Gastrocnemius medialis (tissue), 4 donors: ENCODE data around the gene XPR1. TPM values are rescaled to one million over a fixed set of nuclear protein-coding genes. Genes with fewer than 3 reads are reported as not detected.

Experiments used
- ATAC-seq, 2 donors: fragments of 150-250 bp; one replicate each; pipeline ENCODE4 v1.9.1; 2016
- DNase-seq, 2 donors: peaks; one replicate each; pipeline ENCODE4 v3.0.0-alpha.2; 2019
- H3K27ac ChIP-seq, 4 donors: fragments of 200-600 bp; sonication (generic); 1 replicate in 1 of 4; 2 replicates in 3 of 4; pipeline ENCODE4 v1.5.1; 2016 to 2018; ENCODE audit warnings: mild to moderate bottlenecking in 2 of 4, moderate library complexity in 1 of 4
- H3K27me3 ChIP-seq, 3 donors: fragments of 200-600 bp; sonication (generic) in 2 of 3; 1 replicate in 1 of 3; 2 replicates in 2 of 3; pipeline versions ENCODE4 v1.5.1 to v1.6.0; 2016 to 2019; ENCODE audit warnings: mild to moderate bottlenecking in 1 of 3, moderate library complexity in 1 of 3
- H3K36me3 ChIP-seq, 2 donors: fragments of 200-600 bp; sonication (generic) in 1 of 2; one replicate each; pipeline ENCODE4 v1.5.1; 2017 to 2018
- H3K4me1 ChIP-seq, 2 donors: fragments of 200-600 bp; sonication (generic) in 1 of 2; one replicate each; pipeline ENCODE4 v1.5.1; 2016 to 2017; ENCODE audit warnings: mild to moderate bottlenecking in 2 of 2
- H3K4me3 ChIP-seq, 4 donors: fragments of 200-600 bp; sonication (generic) in 3 of 4; 1 replicate in 1 of 4; 2 replicates in 3 of 4; pipeline ENCODE4 v1.5.1; 2016 to 2019; ENCODE audit warnings: mild to moderate bottlenecking in 2 of 4
- H3K9me3 ChIP-seq, 3 donors: fragments of 200-600 bp; sonication (generic) in 2 of 3; 1 replicate in 1 of 3; 2 replicates in 2 of 3; pipeline ENCODE4 v1.5.1; 2016 to 2019
- POLR2A ChIP-seq, 2 donors: fragments of 450-650 bp; IDR thresholded peaks; one replicate each; pipeline ENCODE4 v1.6.1; 2017; ENCODE audit warnings: antibody characterized with exemption in 2 of 2, mild to moderate bottlenecking in 2 of 2, moderate library complexity in 2 of 2
- in situ Hi-C, 4 donors: fragments of 200-750 bp; cut with MboI; loops; one replicate each; pipeline versions ENCODE4 v1.15.0 to v1.8.0; 2017; ENCODE audit warnings: low sequenced_read_pairs in 4 of 4
- intact Hi-C: fragments of 100-400 bp; cut with DNase I; formaldehyde crosslinking; loops from one replicate; pipeline ENCODE4 v1.15.1; 2023; ENCODE audit warnings: low total_unique reads
- total RNA-seq, 4 donors: library from RNA; depleted of rRNA; stranded (reverse); fragments of >200 nt; gene quantifications; one replicate each; pipeline versions ENCODE4 v1.1.0 to v1.2.3, GENCODE V29; 2016
- TF ChIP-seq, protein P1 (sequence below), 5 experiments: fragments of 450-650 bp in 3 of 5; fragments of 200-600 bp in 2 of 5; sonication (generic) in 2 of 5; IDR thresholded peaks in 4 of 5; conservative IDR thresholded peaks in 1 of 5; 1 replicate in 4 of 5; 2 replicates in 1 of 5; pipeline ENCODE4 v1.5.1; 2016 to 2019; ENCODE audit warnings: antibody characterized with exemption in 5 of 5, mild to moderate bottlenecking in 3 of 5, moderate library complexity in 3 of 5

XPR1 gene
- total RNA-seq, 4 donors from 2014 or later: 14.5 to 24.9 (median 18.6) TPM

DNA sequence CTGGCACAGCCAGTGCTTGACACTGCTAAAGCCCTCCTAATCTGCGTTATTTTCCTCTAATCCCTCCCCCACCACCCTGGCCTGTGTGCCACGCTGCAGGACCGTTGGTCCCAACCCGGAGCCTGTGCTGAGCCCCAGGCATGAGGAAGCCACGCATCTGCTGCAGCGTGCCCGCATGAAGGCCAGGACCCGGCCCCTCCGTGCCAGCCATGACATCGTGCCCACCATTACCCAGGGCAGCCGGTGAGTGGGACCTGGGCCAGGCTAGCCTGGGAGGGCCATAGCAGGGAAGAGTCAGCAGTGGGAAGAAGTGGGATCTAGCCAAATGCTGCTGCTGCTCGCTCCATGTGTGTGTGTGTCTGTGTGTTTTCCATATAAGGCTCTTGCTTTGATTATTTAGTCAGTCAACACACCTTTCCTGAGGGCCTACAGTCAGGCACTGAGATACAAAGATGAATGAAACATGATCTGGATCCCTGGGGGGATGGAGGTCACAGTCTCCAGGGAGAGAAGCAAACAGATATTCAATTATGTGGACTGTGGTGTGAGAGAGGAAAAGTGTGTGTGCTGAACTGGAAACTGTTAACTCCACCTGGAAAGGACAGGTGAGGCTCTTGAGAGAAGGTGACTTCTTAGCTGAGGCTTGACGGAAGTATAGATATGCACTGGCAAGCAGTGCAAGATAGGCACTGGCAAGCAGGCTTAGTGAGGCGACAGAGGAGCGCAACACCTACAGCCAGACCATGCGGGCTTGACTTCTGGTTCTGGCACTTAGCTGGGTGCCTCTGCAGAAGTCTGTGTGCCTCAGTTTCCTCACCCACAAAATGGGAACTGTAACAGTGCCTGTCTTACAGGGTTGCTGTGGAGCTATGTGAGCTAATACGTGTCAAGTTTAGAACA is 296.8 kb downstream of the XPR1 start:
- TF ChIP-seq, protein P1, sequence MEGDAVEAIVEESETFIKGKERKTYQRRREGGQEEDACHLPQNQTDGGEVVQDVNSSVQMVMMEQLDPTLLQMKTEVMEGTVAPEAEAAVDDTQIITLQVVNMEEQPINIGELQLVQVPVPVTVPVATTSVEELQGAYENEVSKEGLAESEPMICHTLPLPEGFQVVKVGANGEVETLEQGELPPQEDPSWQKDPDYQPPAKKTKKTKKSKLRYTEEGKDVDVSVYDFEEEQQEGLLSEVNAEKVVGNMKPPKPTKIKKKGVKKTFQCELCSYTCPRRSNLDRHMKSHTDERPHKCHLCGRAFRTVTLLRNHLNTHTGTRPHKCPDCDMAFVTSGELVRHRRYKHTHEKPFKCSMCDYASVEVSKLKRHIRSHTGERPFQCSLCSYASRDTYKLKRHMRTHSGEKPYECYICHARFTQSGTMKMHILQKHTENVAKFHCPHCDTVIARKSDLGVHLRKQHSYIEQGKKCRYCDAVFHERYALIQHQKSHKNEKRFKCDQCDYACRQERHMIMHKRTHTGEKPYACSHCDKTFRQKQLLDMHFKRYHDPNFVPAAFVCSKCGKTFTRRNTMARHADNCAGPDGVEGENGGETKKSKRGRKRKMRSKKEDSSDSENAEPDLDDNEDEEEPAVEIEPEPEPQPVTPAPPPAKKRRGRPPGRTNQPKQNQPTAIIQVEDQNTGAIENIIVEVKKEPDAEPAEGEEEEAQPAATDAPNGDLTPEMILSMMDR (IDR thresholded peaks at IDR 0.05 in 4 of 5, conservative IDR thresholded peaks at IDR 0.05 in 1 of 5): no peak
- TF ChIP-seq POLR2A (IDR thresholded peaks at IDR 0.05): no peak
- intact Hi-C loops (no loop called here), in situ Hi-C loops (no loop called here)
- ATAC-seq (no peak), DNase-seq (no peak)
- no peaks in the 10 kb centered on the region for H3K9me3 ChIP-seq
- no peaks in the 10 kb centered on the region for H3K36me3 ChIP-seq
- H3K4me3 ChIP-seq: no peak overlapping the region
- H3K27ac ChIP-seq: no peak overlapping the region
- H3K4me1 ChIP-seq: peaks cover 20 to 23% of the 10 kb centered on the region in 2 donors
- no peaks in the 10 kb centered on the region for H3K27me3 ChIP-seq

DNA sequence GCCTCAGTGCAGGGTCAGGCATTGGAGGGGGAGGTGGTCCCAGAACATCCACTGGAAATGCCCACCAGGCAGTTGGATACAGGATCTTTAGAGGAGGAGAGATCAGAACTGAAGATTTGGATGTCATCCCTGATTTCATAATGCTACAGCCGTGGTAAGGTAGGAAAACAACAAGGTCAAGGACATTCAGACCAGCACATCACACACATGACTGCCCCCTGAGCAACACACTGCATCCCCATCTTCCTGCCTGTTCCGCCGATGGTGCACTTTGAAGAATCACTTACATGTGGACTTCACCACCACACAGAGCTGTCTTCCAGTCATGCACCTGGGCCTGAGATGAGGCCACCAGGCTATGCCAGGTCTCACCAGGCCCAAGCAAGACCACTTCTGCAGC is 297.6 kb downstream of the XPR1 start:
- H3K4me1 ChIP-seq: peaks cover 20 to 23% of the 10 kb centered on the region in 2 donors
- intact Hi-C loops: no loop called here
- H3K36me3 ChIP-seq: no peaks in the 10 kb centered on the region

DNA sequence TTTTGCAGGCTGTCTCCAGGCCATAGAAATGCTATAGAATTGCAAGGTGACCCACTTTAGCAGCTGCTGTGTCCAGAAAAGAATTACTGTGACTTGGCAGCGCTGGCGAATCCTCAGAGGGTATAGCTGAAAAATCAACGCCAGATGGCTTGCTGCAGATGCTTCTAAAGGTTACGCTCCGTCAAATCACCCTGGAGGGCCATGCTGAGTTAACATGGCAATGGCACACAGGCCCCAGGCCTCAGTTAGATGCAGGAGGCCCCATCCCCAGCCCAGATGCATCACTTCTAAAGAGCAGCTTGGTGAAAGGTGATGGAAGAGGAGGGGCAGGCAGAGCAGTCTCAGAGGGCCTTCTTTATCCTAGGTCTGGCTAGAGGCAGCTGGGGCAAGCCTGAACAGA is 298.9 kb downstream of the XPR1 start:
- in situ Hi-C loops: no loop called here
- ATAC-seq (no peak), DNase-seq (no peak)
- no peak overlapping the region for H3K27ac ChIP-seq
- intact Hi-C loops: no loop called here
- H3K9me3 ChIP-seq: no peaks in the 10 kb centered on the region
- no peaks in the 10 kb centered on the region for H3K36me3 ChIP-seq
- H3K4me3 ChIP-seq: no peak overlapping the region
- TF ChIP-seq, protein P1 (IDR thresholded peaks at IDR 0.05 in 4 of 5, conservative IDR thresholded peaks at IDR 0.05 in 1 of 5): no peak
- no peak for TF ChIP-seq POLR2A (IDR thresholded peaks at IDR 0.05)
- H3K27me3 ChIP-seq: no peaks in the 10 kb centered on the region
- peaks cover 20 to 21% of the 10 kb centered on the region in 2 donors for H3K4me1 ChIP-seq

More for the DNA sequence above, 297.6 kb downstream of the XPR1 start:
- DNase-seq (no peak), ATAC-seq (no peak)
- Histone ChIP-seq H3K27ac (no peak overlapping the region), H3K27me3 (no peaks in the 10 kb centered on the region), H3K9me3 (no peaks in the 10 kb centered on the region), H3K4me3 (no peak overlapping the region)
- TF ChIP-seq, protein P1 (IDR thresholded peaks at IDR 0.05 in 4 of 5, conservative IDR thresholded peaks at IDR 0.05 in 1 of 5): no peak
- TF ChIP-seq POLR2A (IDR thresholded peaks at IDR 0.05): no peak
- in situ Hi-C loops: no loop called here

DNA sequence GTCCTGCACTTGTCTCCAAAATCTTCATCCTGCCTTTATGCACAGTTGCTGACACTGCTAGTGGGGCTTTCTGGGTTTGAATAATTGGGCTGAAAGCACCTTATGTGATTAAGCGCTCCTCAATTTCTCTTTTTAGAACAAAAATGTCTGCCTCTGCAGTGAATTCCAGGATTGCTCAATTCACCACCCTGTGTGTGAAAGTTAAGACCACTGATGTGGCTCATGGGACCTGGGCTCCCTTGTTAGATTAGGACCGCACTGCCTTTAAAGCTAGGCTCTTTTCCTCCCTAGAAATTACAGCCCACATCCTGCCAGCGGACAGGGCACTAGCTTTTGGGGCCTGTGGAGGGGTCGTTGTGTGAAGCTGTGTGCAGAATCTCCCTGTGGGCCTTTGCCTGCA is 299.7 kb downstream of the XPR1 start:
- H3K36me3 ChIP-seq: no peaks in the 10 kb centered on the region
- ATAC-seq: no peak
- in situ Hi-C loops: no loop called here
- no peak overlapping the region for H3K27ac ChIP-seq
- no peaks in the 10 kb centered on the region for H3K9me3 ChIP-seq
- no peak for DNase-seq
- no peak overlapping the region for H3K4me3 ChIP-seq
- intact Hi-C loops: no loop called here
- no peaks in the 10 kb centered on the region for H3K27me3 ChIP-seq
- peaks cover 13% of the 10 kb centered on the region in 2 donors for H3K4me1 ChIP-seq
- no peak for TF ChIP-seq POLR2A (IDR thresholded peaks at IDR 0.05)
- TF ChIP-seq, protein P1 (IDR thresholded peaks at IDR 0.05 in 4 of 5, conservative IDR thresholded peaks at IDR 0.05 in 1 of 5): no peak
